ENCODE results near the gene SH3BP4.

GRCh38 chr2:235052514-235053354 lies 100.9 kb downstream of the SH3BP4 start:
- TF ChIP-seq CTCF (IDR thresholded peaks at IDR 0.05; ENCODE audit: insufficient read depth, low read length, poor library complexity, severe bottlenecking): no peak
- TF ChIP-seq EZH2phosphoT487 (conservative IDR thresholded peaks at IDR 0.05; ENCODE audit: low read length): no peak

All from SU-DHL-6 (cell line).